Prostate gland (tissue), 2 donors: ENCODE data around the gene OR2T1. TPM values are rescaled to one million over a fixed set of nuclear protein-coding genes. Genes with fewer than 3 reads are reported as not detected.

Experiments
- DNase-seq: peaks from one replicate; pipeline ENCODE4 v3.0.0-alpha.2; 2019; ENCODE audit warnings: low spot score
- H3K27ac ChIP-seq, 2 donors: fragments of 200-600 bp; sonication (generic); 2 replicates each; pipeline ENCODE4 v1.5.1; 2017 to 2019
- H3K27me3 ChIP-seq: fragments of 200-600 bp; sonication (generic); replicated peaks from 2 replicates; pipeline ENCODE4 v1.5.1; 2019; ENCODE audit not compliant: insufficient read depth
- H3K36me3 ChIP-seq, 2 donors: fragments of 200-600 bp; sonication (generic); 1 replicate in 1 of 2; 2 replicates in 1 of 2; pipeline versions ENCODE4 v1.5.1 to v1.8.1; 2017 to 2019
- H3K4me1 ChIP-seq: fragments of 200-600 bp; sonication (generic); replicated peaks from 2 replicates; pipeline ENCODE4 v1.5.1; 2019
- H3K4me3 ChIP-seq, 2 donors: fragments of 200-600 bp; sonication (generic); 2 replicates each; pipeline ENCODE4 v1.5.1; 2017 to 2019
- H3K9me3 ChIP-seq: fragments of 200-600 bp; sonication (generic); 2 replicates; pipeline ENCODE4 v1.5.1; 2017
- CTCF ChIP-seq, 4 experiments: fragments of 200-600 bp in 2 of 4; fragments of 450-650 bp in 2 of 4; sonication (generic) in 2 of 4; IDR thresholded peaks; 1 replicate in 3 of 4; 2 replicates in 1 of 4; pipeline ENCODE4 v1.5.1; 2016 to 2019; ENCODE audit warnings: antibody characterized with exemption in 4 of 4, mild to moderate bottlenecking in 2 of 4, moderate library complexity in 2 of 4
- POLR2A ChIP-seq: fragments of 450-650 bp; IDR thresholded peaks from one replicate; pipeline ENCODE4 v1.6.1; 2016; ENCODE audit warnings: antibody characterized with exemption, mild to moderate bottlenecking
- POLR2AphosphoS5 ChIP-seq: sonication (generic); formaldehyde crosslinking; IDR thresholded peaks from one replicate; pipeline ENCODE4 v1.6.1; 2017; ENCODE audit warnings: antibody characterized with exemption
- WGBS: methylation state at CpG from one replicate; pipeline ENCODE4 v1.1.5; 2018; 5-methylcytosine and 5-hydroxymethylcytosine counted together
- intact Hi-C: fragments of 100-400 bp; cut with DNase I; formaldehyde crosslinking; loops from one replicate; pipeline ENCODE4 v1.14.2; 2022
- total RNA-seq, 2 donors: library from RNA; depleted of rRNA; stranded (reverse); fragments of >200 nt; gene quantifications; one replicate each; pipeline ENCODE4 v1.1.0, GENCODE V29; 2016

Gene OR2T1
- total RNA-seq, 2 donors from 2014 or later = not detected

- TF ChIP-seq POLR2A (no peak), CTCF (IDR thresholded peaks at IDR 0.05) (no peak), POLR2AphosphoS5 (no peak)
These were observed 30.5 kb upstream of the OR2T1 start for GRCh38 chr1:248372394-248372793.

GRCh38 chr1:248373761-248374160 is 29.1 kb upstream of the OR2T1 start:
- Histone ChIP-seq H3K27me3 (no peaks in the 10 kb centered on the region), H3K4me1 (no peaks in the 10 kb centered on the region), H3K27ac (no peak overlapping the region), H3K4me3 (no peak overlapping the region), H3K36me3 (no peaks in the 10 kb centered on the region), H3K9me3 (no peaks in the 10 kb centered on the region)
- no peak for DNase-seq
- intact Hi-C loops = no loop called here
- WGBS = 65% methylated on average over 4 of the region's 4 CpGs
- TF ChIP-seq POLR2A (no peak), CTCF (IDR thresholded peaks at IDR 0.05) (no peak), POLR2AphosphoS5 (no peak)

More at GRCh38 chr1:248372394-248372793, 30.5 kb upstream of the OR2T1 start:
- DNase-seq = no peak
- Histone ChIP-seq H3K4me1 (no peaks in the 10 kb centered on the region), H3K4me3 (no peak overlapping the region), H3K9me3 (no peaks in the 10 kb centered on the region), H3K27me3 (no peaks in the 10 kb centered on the region), H3K27ac (no peak overlapping the region), H3K36me3 (no peaks in the 10 kb centered on the region)
- intact Hi-C loops = no loop called here
- WGBS = 76% methylated on average over 5 of the region's 5 CpGs

GRCh38 chr1:248375446-248375845 is 27.4 kb upstream of the OR2T1 start, which contains the start of gene OR2T6:
TSS of gene OR2T6 (plus strand) at chr1:248375746. CDS start at chr1:248387609, 11,863 bp downstream.
- intact Hi-C loops = no loop called here
- no peak for TF ChIP-seq POLR2AphosphoS5
- Histone ChIP-seq H3K4me1 (no peaks in the 10 kb centered on the region), H3K4me3 (no peak within 1 kb of the TSS), H3K27ac (no peak within 1 kb of the TSS), H3K27me3 (no peaks in the 10 kb centered on the region), H3K36me3 (no peaks in the 10 kb centered on the region), H3K9me3 (no peaks in the 10 kb centered on the region)
- no peak for DNase-seq

- DNase-seq = no peak
- Histone ChIP-seq H3K4me3 (no peak overlapping the region), H3K27ac (no peak overlapping the region), H3K9me3 (no peaks in the 10 kb centered on the region), H3K27me3 (no peaks in the 10 kb centered on the region), H3K4me1 (no peaks in the 10 kb centered on the region), H3K36me3 (no peaks in the 10 kb centered on the region)
- intact Hi-C loops = no loop called here
- TF ChIP-seq POLR2AphosphoS5 = no peak
- TF ChIP-seq CTCF (IDR thresholded peaks at IDR 0.05) = no peak
- no peak for TF ChIP-seq POLR2A
- 72% methylated on average over 3 of the region's 3 CpGs for WGBS
These were observed 25.9 kb upstream of the OR2T1 start for GRCh38 chr1:248376916-248377315.

- DNase-seq = no peak
- H3K27ac ChIP-seq = no peak overlapping the region
- 90% methylated on average over 3 of the region's 3 CpGs for WGBS
- H3K36me3 ChIP-seq = no peaks in the 10 kb centered on the region
- no peaks in the 10 kb centered on the region for H3K4me1 ChIP-seq
- no peak overlapping the region for H3K4me3 ChIP-seq
- intact Hi-C loops = no loop called here
- H3K9me3 ChIP-seq = no peaks in the 10 kb centered on the region
- TF ChIP-seq POLR2AphosphoS5 = no peak
- no peak for TF ChIP-seq CTCF (IDR thresholded peaks at IDR 0.05)
- TF ChIP-seq POLR2A = no peak
- H3K27me3 ChIP-seq = no peaks in the 10 kb centered on the region
These were observed 22.0 kb upstream of the OR2T1 start for GRCh38 chr1:248380854-248381253.
